Stomach (tissue), 9 donors: ENCODE results near the gene RASGRP3. TPM values are rescaled to one million over a fixed set of nuclear protein-coding genes. Genes with fewer than 3 reads are reported as not detected.

Source experiments
- DNase-seq, 2 donors: peaks; one replicate each; pipeline versions ENCODE4 v3.0.0 to v3.0.0-alpha.2; 2013 to 2019
- H3K27ac ChIP-seq, 5 donors: fragments of 200-600 bp in 4 of 5; sonication (generic) in 4 of 5; one replicate each; pipeline ENCODE4 v1.5.1; 2013 to 2019; ENCODE audit warnings: mild to moderate bottlenecking in 1 of 5, moderate library complexity in 1 of 5
- H3K27me3 ChIP-seq, 3 donors: fragments of 200-600 bp; sonication (generic); one replicate each; pipeline ENCODE4 v1.5.1; 2017 to 2019; ENCODE audit warnings: mixed run types in 1 of 3
- H3K36me3 ChIP-seq, 4 donors: fragments of 200-600 bp; sonication (generic); 1 replicate in 3 of 4; 2 replicates in 1 of 4; pipeline ENCODE4 v1.5.1; 2016 to 2019
- H3K4me1 ChIP-seq, 4 donors: fragments of 200-600 bp; sonication (generic); one replicate each; pipeline ENCODE4 v1.5.1; 2016 to 2019
- H3K4me3 ChIP-seq, 4 donors: fragments of 200-600 bp; sonication (generic) in 3 of 4; one replicate each; pipeline ENCODE4 v1.5.1; 2016 to 2019; ENCODE audit warnings: mild to moderate bottlenecking in 1 of 4
- H3K9me3 ChIP-seq, 4 donors: fragments of 200-600 bp; sonication (generic); one replicate each; pipeline ENCODE4 v1.5.1; 2016 to 2019
- EP300 ChIP-seq: sonication (generic); formaldehyde crosslinking; IDR thresholded peaks from one replicate; pipeline ENCODE4 v1.6.1; 2017; ENCODE audit warnings: antibody characterized with exemption
- POLR2A ChIP-seq, 4 donors: fragments of 450-650 bp; IDR thresholded peaks; one replicate each; pipeline ENCODE4 v1.6.1; 2016; ENCODE audit warnings: antibody characterized with exemption in 4 of 4, control low read depth in 2 of 4, mild to moderate bottlenecking in 1 of 4, moderate library complexity in 1 of 4
- POLR2AphosphoS5 ChIP-seq, 3 donors: sonication (generic); formaldehyde crosslinking; IDR thresholded peaks; one replicate each; pipeline ENCODE4 v1.6.1; 2016; ENCODE audit warnings: antibody characterized with exemption in 3 of 3
- WGBS, 5 donors: extraction: QIAGEN DNeasy Blood & Tissue Kit in 3 of 5; methylation state at CpG; one replicate each; pipeline versions ENCODE4 v1.1.5 to v1.1.7; 2013 to 2018; 5-methylcytosine and 5-hydroxymethylcytosine counted together
- intact Hi-C: fragments of 100-400 bp; cut with DNase I; formaldehyde crosslinking; loops from one replicate; pipeline ENCODE4 v1.15.1; 2023; ENCODE audit warnings: low total_unique reads
- polyA plus RNA-seq, 3 donors: library from polyadenylated mRNA; stranded (reverse); fragments of 200-250 nt; gene quantifications; one replicate each; pipeline ENCODE4 v1.2.3, GENCODE V29; 2013
- total RNA-seq, 5 donors: library from RNA; depleted of rRNA; stranded (reverse); fragments of >200 nt; gene quantifications; one replicate each; pipeline versions ENCODE4 v1.1.0 to v1.2.3, GENCODE V29; 2014 to 2016
- TF ChIP-seq, protein P1 (sequence below), 7 experiments: fragments of 450-650 bp in 4 of 7; fragments of 200-600 bp in 3 of 7; sonication (generic) in 3 of 7; IDR thresholded peaks; one replicate each; pipeline ENCODE4 v1.5.1; 2016 to 2019; ENCODE audit warnings: antibody characterized with exemption in 7 of 7, control low read depth in 2 of 7, mild to moderate bottlenecking in 1 of 7
- donor health status: healthy with polysubstance abuse.
- donor health status: Bipolar disorder and iron deficiency.
- donor health status: healthy.

The RASGRP3 gene
- total and polyA plus RNA-seq, 8 donors: 0.29 to 51.3 (median 10.1) TPM

DNA sequence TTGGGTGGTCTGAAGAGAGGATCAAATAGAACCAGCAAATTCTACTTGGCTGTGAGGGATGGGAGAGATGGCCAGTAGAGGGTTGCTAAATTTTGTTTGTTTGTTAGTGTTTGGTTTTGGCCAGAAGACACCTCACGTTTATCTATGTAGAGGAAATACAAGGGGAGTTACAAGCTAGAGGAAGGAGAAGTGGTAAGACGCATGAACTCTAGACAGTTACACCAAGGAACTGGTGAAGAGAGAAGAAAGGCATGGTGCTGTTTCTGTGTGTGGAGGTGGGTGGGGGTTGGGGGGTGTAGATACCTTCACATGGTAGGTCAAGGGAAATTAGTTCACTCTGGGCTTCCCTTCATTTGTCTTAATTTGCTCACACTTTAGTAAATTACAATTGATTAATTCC lies 25.6 kb downstream of the RASGRP3 start:
- no peak for DNase-seq
- Histone ChIP-seq H3K4me3 (no peak overlapping the region), H3K36me3 (no peaks in the 10 kb centered on the region), H3K9me3 (no peaks in the 10 kb centered on the region), H3K27me3 (no peaks in the 10 kb centered on the region), H3K27ac (no peak overlapping the region), H3K4me1 (peaks cover 0 to 14% (median 0%) of the 10 kb centered on the region in 4 donors)
- 61 to 88% (median 76%) methylated on average over 2 of the region's 2 CpGs for WGBS, 5 donors
- TF ChIP-seq, protein P1, sequence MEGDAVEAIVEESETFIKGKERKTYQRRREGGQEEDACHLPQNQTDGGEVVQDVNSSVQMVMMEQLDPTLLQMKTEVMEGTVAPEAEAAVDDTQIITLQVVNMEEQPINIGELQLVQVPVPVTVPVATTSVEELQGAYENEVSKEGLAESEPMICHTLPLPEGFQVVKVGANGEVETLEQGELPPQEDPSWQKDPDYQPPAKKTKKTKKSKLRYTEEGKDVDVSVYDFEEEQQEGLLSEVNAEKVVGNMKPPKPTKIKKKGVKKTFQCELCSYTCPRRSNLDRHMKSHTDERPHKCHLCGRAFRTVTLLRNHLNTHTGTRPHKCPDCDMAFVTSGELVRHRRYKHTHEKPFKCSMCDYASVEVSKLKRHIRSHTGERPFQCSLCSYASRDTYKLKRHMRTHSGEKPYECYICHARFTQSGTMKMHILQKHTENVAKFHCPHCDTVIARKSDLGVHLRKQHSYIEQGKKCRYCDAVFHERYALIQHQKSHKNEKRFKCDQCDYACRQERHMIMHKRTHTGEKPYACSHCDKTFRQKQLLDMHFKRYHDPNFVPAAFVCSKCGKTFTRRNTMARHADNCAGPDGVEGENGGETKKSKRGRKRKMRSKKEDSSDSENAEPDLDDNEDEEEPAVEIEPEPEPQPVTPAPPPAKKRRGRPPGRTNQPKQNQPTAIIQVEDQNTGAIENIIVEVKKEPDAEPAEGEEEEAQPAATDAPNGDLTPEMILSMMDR (IDR thresholded peaks at IDR 0.05): no peak
- TF ChIP-seq EP300 (no peak), POLR2AphosphoS5 (IDR thresholded peaks at IDR 0.05) (no peak), POLR2A (IDR thresholded peaks at IDR 0.05) (no peak)
- intact Hi-C loops: no loop called here

DNA sequence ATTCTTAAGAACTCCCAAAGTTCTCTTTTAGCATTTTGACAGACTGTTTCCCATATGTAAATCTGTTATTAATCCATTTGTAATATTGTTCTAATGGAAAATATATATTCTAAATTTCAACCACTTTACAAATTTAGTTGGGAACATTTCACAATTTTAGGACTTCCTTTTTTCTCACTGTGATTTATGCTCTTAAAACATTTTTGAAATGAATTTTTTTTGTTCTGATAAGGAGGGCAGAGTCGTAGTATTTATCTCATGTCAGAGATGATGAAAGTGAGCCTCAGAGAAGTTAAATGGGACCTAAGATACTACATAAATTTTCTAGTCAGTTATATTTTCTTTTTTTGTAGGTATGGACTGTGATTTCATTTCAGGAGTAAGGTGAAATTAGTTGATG lies 26.6 kb downstream of the RASGRP3 start:
- TF ChIP-seq POLR2A (IDR thresholded peaks at IDR 0.05): no peak
- TF ChIP-seq POLR2AphosphoS5 (IDR thresholded peaks at IDR 0.05): no peak
- no peak for TF ChIP-seq EP300
- TF ChIP-seq, protein P1 (IDR thresholded peaks at IDR 0.05): no peak
- Histone ChIP-seq H3K27me3 (no peaks in the 10 kb centered on the region), H3K36me3 (no peaks in the 10 kb centered on the region), H3K4me1 (peaks cover 0 to 4% (median 0%) of the 10 kb centered on the region in 4 donors), H3K4me3 (no peak overlapping the region), H3K27ac (no peak overlapping the region), H3K9me3 (no peaks in the 10 kb centered on the region)
- WGBS, 5 donors: 36 to 55% (median 38%) methylated on average over 1 of the region's 1 CpG
- intact Hi-C loops: no loop called here
- no peak for DNase-seq

DNA sequence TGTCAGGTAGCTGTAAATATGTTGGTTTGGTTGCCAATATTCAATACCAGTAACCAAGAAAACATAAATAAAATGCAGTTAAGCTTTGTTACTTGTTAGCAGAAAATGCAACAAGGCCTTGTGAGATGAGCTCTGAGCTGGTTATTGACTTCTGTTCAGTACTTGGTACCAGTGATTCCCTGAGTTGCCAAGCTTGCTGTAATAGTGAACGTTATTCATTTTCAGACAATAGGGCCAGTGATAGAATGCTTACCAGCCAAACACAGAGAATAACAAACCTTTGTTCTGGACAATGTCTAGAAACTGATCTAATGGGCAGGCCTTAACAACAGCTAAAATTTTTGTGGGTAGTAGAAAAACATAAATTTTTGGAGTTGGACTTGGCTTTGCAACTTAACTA lies 29.5 kb downstream of the RASGRP3 start:
- Histone ChIP-seq H3K4me1 (no peaks in the 10 kb centered on the region), H3K27me3 (no peaks in the 10 kb centered on the region), H3K4me3 (no peak overlapping the region), H3K27ac (no peak overlapping the region), H3K9me3 (no peaks in the 10 kb centered on the region), H3K36me3 (no peaks in the 10 kb centered on the region)
- 46 to 71% (median 53%) methylated on average over 1 of the region's 1 CpG for WGBS, 5 donors
- intact Hi-C loops: no loop called here
- TF ChIP-seq POLR2A (IDR thresholded peaks at IDR 0.05): no peak
- no peak for TF ChIP-seq POLR2AphosphoS5 (IDR thresholded peaks at IDR 0.05)
- TF ChIP-seq, protein P1 (IDR thresholded peaks at IDR 0.05): no peak
- no peak for TF ChIP-seq EP300
- DNase-seq: peak in 1 of 2 donors; percentile 16

DNA sequence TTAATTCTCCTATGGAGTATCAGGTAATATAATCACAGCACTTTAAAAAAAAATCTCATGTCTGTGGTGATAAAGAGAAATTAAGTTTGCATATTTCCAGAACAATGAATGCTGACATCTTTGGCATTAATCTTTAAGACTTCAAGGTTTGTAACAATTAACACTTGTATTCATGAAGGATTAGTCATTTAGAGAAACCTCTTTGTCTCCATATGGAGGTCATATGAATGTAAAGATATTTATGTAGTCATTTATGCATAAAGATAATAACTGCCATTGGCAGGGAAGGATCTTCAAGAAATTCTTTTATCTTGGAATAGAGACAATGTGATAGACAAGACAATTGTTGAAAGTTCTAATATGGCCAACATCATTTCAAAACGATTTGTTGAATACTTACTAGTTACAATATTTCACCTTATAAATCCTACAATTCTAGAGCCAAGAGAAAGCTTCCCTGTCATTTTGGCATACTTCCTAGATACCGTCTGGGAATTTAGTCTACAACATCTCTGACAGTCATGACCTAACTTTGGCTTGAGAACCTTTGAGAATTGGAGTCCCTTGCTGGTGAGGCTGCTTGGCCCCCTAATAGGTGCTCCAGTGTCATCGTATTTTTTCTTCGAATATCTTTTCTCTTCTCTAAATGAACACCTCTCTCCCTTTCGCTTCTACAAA lies 33.6 kb downstream of the RASGRP3 start:
- intact Hi-C loops: no loop called here
- TF ChIP-seq, protein P1 (IDR thresholded peaks at IDR 0.05): no peak
- TF ChIP-seq POLR2AphosphoS5 (IDR thresholded peaks at IDR 0.05): no peak
- no peak for TF ChIP-seq EP300
- no peak for TF ChIP-seq POLR2A (IDR thresholded peaks at IDR 0.05)
- DNase-seq: no peak
- H3K4me3 ChIP-seq: no peak overlapping the region
- 68 to 86% (median 80%) methylated on average over 5 of the region's 5 CpGs for WGBS, 5 donors
- H3K4me1 ChIP-seq: no peaks in the 10 kb centered on the region
- no peaks in the 10 kb centered on the region for H3K27me3 ChIP-seq
- no peaks in the 10 kb centered on the region for H3K9me3 ChIP-seq
- no peak overlapping the region for H3K27ac ChIP-seq
- H3K36me3 ChIP-seq: peaks cover 0 to 4% (median 0%) of the 10 kb centered on the region in 4 donors
